Motor neuron (in vitro differentiated cells): ENCODE data around the gene PRPH. TPM values are rescaled to one million over a fixed set of nuclear protein-coding genes. Genes with fewer than 3 reads are reported as not detected.

Experiments
- ATAC-seq, 8 experiments: fragments of 200-7000 bp; cut with Tn5 transposase; replicated peaks in 6 of 8; 2 replicates each; pipeline ENCODE4 v1.8.0; 2021; ENCODE audit warnings: mild to moderate bottlenecking in 8 of 8, moderate library complexity in 8 of 8
- H3K27ac ChIP-seq, 2 donors: fragments of 250-450 bp; sonication (Bioruptor Pico); 2 replicates each; pipeline ENCODE4 v1.9.0; 2021; ENCODE audit warnings: antibody characterized with exemption in 2 of 2, mild to moderate bottlenecking in 2 of 2, moderate library complexity in 1 of 2
- H3K4me1 ChIP-seq, 2 donors: fragments of 250-450 bp; sonication (Bioruptor Pico); replicated peaks in 1 of 2; 2 replicates each; pipeline ENCODE4 v1.6.1; 2021; ENCODE audit warnings: antibody characterized with exemption in 2 of 2, mild to moderate bottlenecking in 2 of 2, moderate library complexity in 1 of 2
- H3K4me3 ChIP-seq, 5 donors: fragments of 250-450 bp; sonication (Bioruptor Pico); 2 replicates each; pipeline ENCODE4 v1.9.0; 2021; ENCODE audit warnings: antibody characterized with exemption in 5 of 5, mild to moderate bottlenecking in 5 of 5, moderate library complexity in 4 of 5
- WGBS, 10 experiments: fragments of 450-650 bp; shearing (Covaris generic); methylation state at CpG; one replicate each; pipeline ENCODE4 v1.0.0; 2022; 5-methylcytosine and 5-hydroxymethylcytosine counted together
- in situ Hi-C, 9 experiments: fragments of 400-800 bp; cut with MboI; loops; one replicate each; pipeline ENCODE4 v1.15.0; 2021; ENCODE audit warnings: low sequenced_read_pairs in 9 of 9, low pct_unique_long_range_greater_than_20kb in 2 of 9; ENCODE audit not compliant: unreplicated experiment in 9 of 9
- total RNA-seq, 8 experiments: library from RNA; unstranded; fragments of 300-600 nt; gene quantifications; 2 replicates each; pipeline versions ENCODE4 v1.2.3 to v1.2.4, GENCODE V29; 2022

PRPH gene
- total RNA-seq, 8 experiments from 2014 or later: 0.41 to 29.5 (median 5.4) TPM; not detected in 1

DNA sequence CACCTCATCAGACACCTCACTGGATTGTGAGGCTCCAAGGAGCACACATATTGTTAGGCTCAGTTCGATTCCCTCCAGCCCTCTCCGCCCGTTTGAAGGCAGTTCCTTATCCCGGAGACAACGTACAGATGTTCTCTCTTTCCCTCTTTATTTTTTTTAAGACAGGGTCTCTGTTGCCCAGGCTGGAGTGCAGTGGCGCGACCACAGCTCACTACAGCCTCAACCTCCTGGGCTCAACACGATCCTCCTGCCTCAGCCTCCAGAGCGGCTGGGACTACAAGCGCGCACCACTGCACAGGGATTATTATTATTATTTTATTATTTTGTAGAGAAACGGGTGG, 27.4 kb downstream of the PRPH start:
- in situ Hi-C loops: no loop called here
- ATAC-seq: no peak
- no peak overlapping the region for H3K27ac ChIP-seq
- WGBS, 10 experiments: 0 to 55% (median 25%) methylated on average over 1 to 11 of the region's 12 CpGs; no CpG with 5 or more reads in 3 of the 10 experiments
- H3K4me1 ChIP-seq: peaks cover 3 to 4% of the 10 kb centered on the region in 2 donors
- H3K4me3 ChIP-seq: peak overlapping the region; percentile 63 to 90 (median 68)

DNA sequence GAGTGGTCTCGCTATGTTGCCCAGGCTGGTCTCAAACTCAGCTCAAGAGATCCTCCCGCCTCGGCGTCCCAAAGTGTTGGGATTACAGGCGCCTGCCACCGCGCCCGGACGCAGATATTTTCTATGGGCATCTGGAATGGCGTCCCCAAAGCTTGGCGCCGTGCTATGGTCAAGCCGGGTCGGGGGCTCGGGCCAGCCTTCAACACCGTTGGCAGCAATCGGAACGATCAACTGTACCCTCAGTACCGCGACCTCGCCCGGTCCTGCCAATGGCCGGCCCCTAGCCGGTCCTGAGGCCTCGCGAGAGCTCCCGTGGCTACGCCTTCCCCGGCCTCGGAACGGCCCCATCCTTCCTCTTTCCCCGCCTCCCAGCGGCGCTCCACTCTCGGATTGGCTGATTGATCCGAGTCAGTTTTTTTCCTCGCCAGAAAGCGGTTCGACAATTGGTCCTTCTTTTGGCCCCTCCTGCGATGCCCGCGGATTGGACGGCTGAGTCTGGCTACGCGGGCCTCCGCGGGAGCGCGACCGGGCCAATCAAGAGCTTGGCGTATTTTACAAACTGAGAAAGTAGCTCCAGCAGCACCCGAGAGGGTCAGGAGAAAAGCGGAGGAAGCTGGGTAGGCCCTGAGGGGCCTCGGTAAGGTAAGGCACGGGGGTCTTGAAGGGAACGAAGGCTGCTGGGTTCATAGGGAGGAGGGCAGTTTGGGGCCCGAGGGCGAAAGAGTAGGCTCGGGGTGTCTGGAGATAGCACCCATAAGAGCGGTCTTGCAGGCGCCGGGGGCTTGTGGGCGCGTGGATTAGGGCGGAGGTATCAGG, 28.0 kb downstream of the PRPH start, which contains the start of gene TROAP:
Gene TROAP (plus strand): TSS at position 548 of the 816 bp plus-strand sequence. CDS start 354 bp downstream, outside the sequence.
- WGBS, 10 experiments: 0 to 3% (median 1%) methylated on average over 1 to 31 of the region's 65 CpGs; no CpG with 5 or more reads in 1 of the 10 experiments
- in situ Hi-C loops: no loop called here
- Histone ChIP-seq H3K4me3 (peak within 1 kb of the TSS; percentile 63 to 90 (median 68)), H3K27ac (peak within 1 kb of the TSS in 1 of 2 donors; percentile 38), H3K4me1 (peaks cover 3 to 4% of the 10 kb centered on the region in 2 donors)
- peak; percentile 99 to 100 (median 100) for ATAC-seq

DNA sequence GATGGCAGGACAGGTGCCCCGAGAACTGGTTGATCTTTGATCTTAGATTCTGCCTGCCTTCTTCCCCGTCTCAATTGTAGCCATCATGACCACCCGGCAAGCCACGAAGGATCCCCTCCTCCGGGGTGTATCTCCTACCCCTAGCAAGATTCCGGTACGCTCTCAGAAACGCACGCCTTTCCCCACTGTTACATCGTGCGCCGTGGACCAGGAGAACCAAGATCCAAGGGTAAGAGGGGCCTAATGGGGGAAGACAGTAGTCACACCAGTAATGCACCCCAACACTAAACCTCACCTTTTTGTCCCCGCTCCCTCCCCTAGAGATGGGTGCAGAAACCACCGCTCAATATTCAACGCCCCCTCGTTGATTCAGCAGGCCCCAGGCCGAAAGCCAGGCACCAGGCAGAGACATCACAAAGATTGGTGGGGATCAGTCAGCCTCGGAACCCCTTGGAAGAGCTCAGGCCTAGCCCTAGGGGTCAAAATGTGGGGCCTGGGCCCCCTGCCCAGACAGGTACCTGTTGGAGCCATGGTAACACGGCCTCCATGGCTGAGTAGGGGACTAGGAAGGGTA, 28.7 kb downstream of the PRPH start:
- 0 to 11% (median 0%) methylated on average over 1 to 14 of the region's 19 CpGs; no CpG with 5 or more reads in 3 of the 10 experiments for WGBS, 10 experiments
- in situ Hi-C loops: no loop called here
- H3K4me3 ChIP-seq: peak overlapping the region; percentile 32 to 90 (median 43)
- H3K4me1 ChIP-seq: peaks cover 3 to 4% of the 10 kb centered on the region in 2 donors
- no peak overlapping the region for H3K27ac ChIP-seq
- no peak for ATAC-seq

DNA sequence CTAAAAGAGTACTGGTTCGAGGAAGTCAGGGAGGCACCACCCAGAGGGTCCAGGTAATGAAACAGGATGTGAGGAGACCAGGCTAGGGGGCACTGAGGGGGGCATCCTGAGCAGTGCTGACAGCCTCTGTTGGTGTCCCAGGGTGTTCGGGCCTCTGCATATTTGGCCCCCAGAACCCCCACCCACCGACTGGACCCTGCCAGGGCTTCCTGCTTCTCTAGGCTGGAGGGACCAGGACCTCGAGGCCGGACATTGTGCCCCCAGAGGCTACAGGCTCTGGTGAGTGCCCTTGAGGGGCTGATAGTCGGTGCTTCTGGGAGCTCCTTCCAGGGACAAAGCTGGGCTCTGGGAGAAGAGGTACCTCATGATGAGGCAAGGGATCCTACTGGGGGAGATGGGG, 30.7 kb downstream of the PRPH start:
- 80 to 100% (median 90%) methylated on average over 1 to 4 of the region's 6 CpGs; no CpG with 5 or more reads in 4 of the 10 experiments for WGBS, 10 experiments
- Histone ChIP-seq H3K4me1 (peaks cover 3 to 4% of the 10 kb centered on the region in 2 donors), H3K27ac (no peak overlapping the region), H3K4me3 (no peak overlapping the region)
- no peak for ATAC-seq
- in situ Hi-C loops: no loop called here

DNA sequence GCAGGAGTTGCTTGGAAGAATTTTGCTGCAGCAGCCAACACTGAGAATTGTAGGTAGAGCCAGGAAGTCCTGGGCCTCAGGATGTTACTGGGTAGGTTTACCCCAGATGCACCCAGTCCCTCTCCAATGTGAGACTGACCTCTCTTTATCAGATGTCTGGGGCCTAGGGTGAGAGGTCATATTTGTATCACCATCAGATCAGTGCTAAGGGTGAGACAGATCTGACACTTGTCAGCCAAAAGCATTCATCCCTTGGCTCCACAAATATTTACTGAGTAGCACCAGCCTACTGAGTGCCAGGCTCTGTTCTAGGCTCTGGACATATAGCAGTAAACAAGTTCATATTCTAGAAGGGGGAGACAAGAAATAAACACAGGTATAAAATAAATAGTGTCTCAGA, 32.4 kb downstream of the PRPH start:
- Histone ChIP-seq H3K27ac (no peak overlapping the region), H3K4me3 (no peak overlapping the region), H3K4me1 (peaks cover 3 to 7% of the 10 kb centered on the region in 2 donors)
- ATAC-seq: no peak
- in situ Hi-C loops: no loop called here

DNA sequence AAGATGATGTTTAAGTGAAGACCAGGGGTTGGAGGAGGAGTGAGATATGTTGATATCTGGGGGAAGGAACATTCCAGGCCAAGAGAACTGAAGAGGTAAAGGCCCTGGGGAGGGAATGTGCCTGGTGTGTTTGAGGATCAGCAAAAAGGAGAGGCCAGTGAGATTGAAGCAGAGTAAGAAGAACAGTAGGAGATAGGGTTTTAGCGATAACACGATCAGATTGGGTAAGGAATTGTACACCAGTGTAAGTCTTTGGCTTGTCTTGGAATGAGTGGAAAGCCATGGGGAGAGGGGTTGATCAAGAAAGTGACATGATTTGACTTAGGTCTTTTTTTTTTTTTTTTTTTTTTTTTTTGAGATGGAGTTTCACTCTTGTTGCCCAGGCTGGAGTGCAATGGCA, 32.9 kb downstream of the PRPH start:
- no peak overlapping the region for H3K27ac ChIP-seq
- in situ Hi-C loops: no loop called here
- H3K4me3 ChIP-seq: no peak overlapping the region
- WGBS, 10 experiments: 82 to 100% (median 100%) methylated on average over 1 to 2 of the region's 2 CpGs; no CpG with 5 or more reads in 4 of the 10 experiments
- ATAC-seq: no peak
- peaks cover 3 to 7% of the 10 kb centered on the region in 2 donors for H3K4me1 ChIP-seq

DNA sequence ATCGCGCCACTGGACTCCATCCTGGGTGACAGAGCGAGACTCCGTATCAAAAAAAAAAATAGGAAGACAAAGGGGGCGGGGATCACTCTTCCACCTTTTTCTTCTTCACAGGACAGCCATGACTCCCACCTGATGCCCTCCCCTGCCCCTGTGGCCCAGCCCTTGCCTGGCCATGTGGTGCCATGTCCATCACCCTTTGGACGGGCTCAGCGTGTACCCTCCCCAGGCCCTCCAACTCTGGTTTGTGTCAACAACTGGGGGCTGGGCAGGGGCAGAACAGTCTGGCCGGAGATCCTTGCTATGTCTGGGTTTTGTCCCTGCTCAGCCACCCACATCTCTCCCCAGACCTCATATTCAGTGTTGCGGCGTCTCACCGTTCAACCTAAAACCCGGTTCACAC, 33.9 kb downstream of the PRPH start:
- Histone ChIP-seq H3K4me3 (no peak overlapping the region), H3K27ac (no peak overlapping the region), H3K4me1 (peaks cover 3 to 7% of the 10 kb centered on the region in 2 donors)
- in situ Hi-C loops: no loop called here
- 83 to 100% (median 100%) methylated on average over 1 to 3 of the region's 12 CpGs; no CpG with 5 or more reads in 5 of the 10 experiments for WGBS, 10 experiments
- no peak for ATAC-seq

DNA sequence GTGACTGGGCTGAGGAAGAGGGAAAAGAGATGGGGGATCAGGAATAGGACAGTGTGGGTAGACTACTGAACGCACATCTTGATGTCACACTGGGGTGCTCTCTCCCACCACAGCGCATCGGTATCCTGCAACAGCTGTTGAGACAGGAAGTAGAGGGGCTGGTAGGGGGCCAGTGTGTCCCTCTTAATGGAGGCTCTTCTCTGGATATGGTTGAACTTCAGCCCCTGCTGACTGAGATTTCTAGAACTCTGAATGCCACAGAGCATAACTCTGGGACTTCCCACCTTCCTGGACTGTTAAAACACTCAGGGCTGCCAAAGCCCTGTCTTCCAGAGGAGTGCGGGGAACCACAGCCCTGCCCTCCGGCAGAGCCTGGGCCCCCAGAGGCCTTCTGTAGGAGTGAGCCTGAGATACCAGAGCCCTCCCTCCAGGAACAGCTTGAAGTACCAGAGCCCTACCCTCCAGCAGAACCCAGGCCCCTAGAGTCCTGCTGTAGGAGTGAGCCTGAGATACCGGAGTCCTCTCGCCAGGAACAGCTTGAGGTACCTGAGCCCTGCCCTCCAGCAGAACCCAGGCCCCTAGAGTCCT, 35.2 kb downstream of the PRPH start:
- Histone ChIP-seq H3K4me3 (no peak overlapping the region), H3K27ac (no peak overlapping the region), H3K4me1 (peaks cover 3 to 7% of the 10 kb centered on the region in 2 donors)
- 92 to 100% (median 96%) methylated on average over 1 to 4 of the region's 7 CpGs; no CpG with 5 or more reads in 5 of the 10 experiments for WGBS, 10 experiments
- no peak for ATAC-seq
- in situ Hi-C loops: no loop called here

DNA sequence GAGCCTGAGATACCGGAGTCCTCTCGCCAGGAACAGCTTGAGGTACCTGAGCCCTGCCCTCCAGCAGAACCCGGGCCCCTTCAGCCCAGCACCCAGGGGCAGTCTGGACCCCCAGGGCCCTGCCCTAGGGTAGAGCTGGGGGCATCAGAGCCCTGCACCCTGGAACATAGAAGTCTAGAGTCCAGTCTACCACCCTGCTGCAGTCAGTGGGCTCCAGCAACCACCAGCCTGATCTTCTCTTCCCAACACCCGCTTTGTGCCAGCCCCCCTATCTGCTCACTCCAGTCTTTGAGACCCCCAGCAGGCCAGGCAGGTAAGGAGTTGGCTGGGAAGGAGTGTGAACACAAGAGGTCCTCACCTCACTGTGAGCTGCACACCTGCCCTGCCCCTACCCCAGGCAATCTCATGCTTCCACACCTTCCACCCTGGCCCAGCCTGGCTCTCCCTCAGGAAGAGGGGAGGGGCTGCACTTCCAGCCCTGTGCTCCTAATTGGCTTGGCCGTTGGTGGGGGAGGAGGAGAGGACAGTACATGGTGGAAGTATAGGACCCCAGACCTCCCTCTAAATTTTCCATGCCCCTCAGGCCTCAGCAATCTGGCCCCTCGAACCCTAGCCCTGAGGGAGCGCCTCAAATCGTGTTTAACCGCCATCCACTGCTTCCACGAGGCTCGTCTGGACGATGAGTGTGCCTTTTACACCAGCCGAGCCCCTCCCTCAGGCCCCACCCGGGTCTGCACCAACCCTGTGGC, 35.9 kb downstream of the PRPH start:
- Histone ChIP-seq H3K27ac (no peak overlapping the region), H3K4me3 (no peak overlapping the region), H3K4me1 (peaks cover 3 to 7% of the 10 kb centered on the region in 2 donors)
- 33 to 100% (median 73%) methylated on average over 1 to 4 of the region's 14 CpGs; no CpG with 5 or more reads in 4 of the 10 experiments for WGBS, 10 experiments
- in situ Hi-C loops: no loop called here
- no peak for ATAC-seq

DNA sequence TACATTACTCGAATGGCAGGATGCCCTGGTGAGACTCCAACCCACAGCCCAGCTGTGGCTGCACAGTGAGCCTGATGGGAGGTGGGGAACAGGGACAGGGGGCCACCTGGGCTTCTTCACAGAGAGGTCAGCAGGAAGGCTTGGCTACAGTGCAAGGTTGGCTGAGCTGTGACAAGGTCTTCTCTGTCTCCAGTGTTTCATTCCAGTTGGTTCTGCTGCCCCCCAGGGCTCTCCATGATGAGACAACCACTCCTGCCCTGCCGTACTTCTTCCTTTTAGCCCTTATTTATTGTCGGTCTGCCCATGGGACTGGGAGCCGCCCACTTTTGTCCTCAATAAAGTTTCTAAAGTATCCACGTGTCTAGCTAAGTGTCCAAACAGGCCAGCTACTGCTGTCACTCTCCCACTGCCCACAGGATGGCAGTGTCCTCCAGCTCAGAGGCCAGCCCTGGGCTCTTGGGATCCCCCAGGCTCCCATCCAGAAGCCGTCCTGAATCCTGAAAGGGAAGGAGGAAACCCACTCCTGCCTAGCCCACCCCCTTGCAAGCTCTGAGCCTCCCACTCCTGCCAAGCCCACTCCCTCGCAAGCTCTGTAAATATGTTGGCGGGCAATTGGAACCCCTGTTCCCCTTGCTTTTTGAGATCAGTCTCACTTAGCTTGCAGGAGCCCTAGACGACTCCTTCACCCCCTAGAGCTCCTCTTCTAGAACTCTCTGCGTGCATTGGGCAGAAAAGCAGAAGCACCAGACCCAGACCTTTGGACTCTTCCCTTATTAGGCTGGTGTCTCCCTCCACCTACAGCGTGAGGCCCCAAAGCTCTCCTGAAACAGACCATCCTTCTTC, 36.7 kb downstream of the PRPH start:
- H3K4me1 ChIP-seq: peaks cover 3 to 7% of the 10 kb centered on the region in 2 donors
- in situ Hi-C loops: no loop called here
- ATAC-seq: peak; percentile 87 to 98 (median 91)
- WGBS, 10 experiments: 0 to 60% (median 28%) methylated on average over 1 to 7 of the region's 11 CpGs; no CpG with 5 or more reads in 5 of the 10 experiments
- H3K27ac ChIP-seq: no peak overlapping the region
- H3K4me3 ChIP-seq: no peak overlapping the region

DNA sequence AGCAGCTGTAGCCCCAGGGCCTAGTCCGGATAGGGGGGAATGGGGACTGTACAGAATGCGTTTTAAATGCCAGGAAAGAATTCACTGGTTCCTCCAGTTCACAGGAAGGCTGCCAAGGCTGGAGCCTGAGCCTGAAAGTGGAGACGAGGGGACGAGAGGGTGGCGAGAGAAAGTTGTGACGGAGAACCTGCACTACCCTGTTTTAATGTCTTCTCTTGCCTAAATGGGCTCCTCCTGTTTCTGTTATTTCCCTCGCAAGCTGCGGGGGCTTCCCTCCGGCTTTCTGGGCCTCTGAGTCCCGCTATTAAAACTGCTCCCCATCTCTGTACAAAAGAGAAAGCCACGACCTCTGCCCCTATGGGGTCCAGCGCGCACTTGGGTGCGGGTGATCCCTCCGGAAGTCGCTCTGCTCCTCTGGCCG, 37.5 kb downstream of the PRPH start:
- ATAC-seq: no peak
- in situ Hi-C loops: no loop called here
- Histone ChIP-seq H3K4me3 (no peak overlapping the region), H3K27ac (no peak overlapping the region), H3K4me1 (peaks cover 6 to 10% of the 10 kb centered on the region in 2 donors)
- 20 to 100% (median 76%) methylated on average over 1 to 10 of the region's 17 CpGs; no CpG with 5 or more reads in 6 of the 10 experiments for WGBS, 10 experiments

DNA sequence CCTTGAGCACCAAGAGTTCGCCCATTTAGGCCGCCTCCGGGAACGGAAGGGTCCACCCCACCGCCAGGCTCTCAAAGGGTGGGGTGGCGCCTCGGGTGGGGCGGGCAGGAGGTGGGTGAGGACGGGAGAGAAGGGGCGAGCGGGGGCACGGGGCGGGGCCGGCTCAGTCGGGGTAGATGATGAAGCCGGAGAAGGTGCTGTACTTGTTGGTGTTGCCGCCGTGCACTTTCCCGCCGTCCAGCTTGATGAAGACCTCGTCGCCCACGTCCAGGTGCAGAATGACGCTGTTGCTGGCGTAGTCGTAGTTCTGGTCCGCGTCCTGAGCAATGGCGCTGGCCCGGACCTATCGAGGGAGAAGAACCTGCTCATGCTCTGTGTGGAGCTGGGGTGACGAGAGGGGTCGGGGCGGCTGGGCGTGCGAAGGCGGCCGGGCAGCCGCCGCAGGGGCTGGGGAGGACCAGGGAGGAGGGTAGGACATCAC, 38.0 kb downstream of the PRPH start:
- Histone ChIP-seq H3K4me3 (no peak overlapping the region), H3K4me1 (peaks cover 11 to 15% of the 10 kb centered on the region in 2 donors), H3K27ac (no peak overlapping the region)
- in situ Hi-C loops: no loop called here
- no peak for ATAC-seq
- WGBS, 10 experiments: no CpG with 5 or more reads among the region's 40 CpGs
